SK-N-SH treated with all-trans-retinoic acid at 6 μM for 48 hours (cell line): Measurements from ENCODE around the gene BOC.

Source experiments
- ARNTL ChIP-seq: fragments of 450-650 bp; formaldehyde crosslinking; IDR thresholded peaks from 2 replicates; pipeline ENCODE4 v1.5.0; 2020; ENCODE audit warnings: low read depth, mild to moderate bottlenecking, moderate library complexity, borderline replicate concordance
- ESRRG ChIP-seq: fragments of 250-450 bp; sonication (Bioruptor Pico); IDR thresholded peaks from 2 replicates; pipeline ENCODE4 v1.6.1; 2021; ENCODE audit warnings: mild to moderate bottlenecking
- OSR1 ChIP-seq: fragments of 250-450 bp; sonication (Bioruptor Pico); IDR thresholded peaks from 2 replicates; pipeline ENCODE4 v1.8.0; 2022; ENCODE audit warnings: moderate library complexity, mild to moderate bottlenecking, inconsistent platforms
- PPARA ChIP-seq: fragments of 250-450 bp; sonication (Bioruptor Pico); IDR thresholded peaks from 2 replicates; pipeline ENCODE4 v1.5.0; 2020; ENCODE audit warnings: mild to moderate bottlenecking, borderline replicate concordance
- RARB ChIP-seq: fragments of 250-450 bp; sonication (Bioruptor Pico); IDR thresholded peaks from 2 replicates; pipeline ENCODE4 v1.8.0; 2021; ENCODE audit warnings: mild to moderate bottlenecking, moderate library complexity
- TCF4 ChIP-seq: fragments of 250-450 bp; sonication (Bioruptor Pico); IDR thresholded peaks from 2 replicates; pipeline ENCODE4 v1.8.0; 2021; ENCODE audit warnings: mild to moderate bottlenecking, moderate library complexity, borderline replicate concordance
- TOX ChIP-seq: fragments of 250-450 bp; sonication (Bioruptor Pico); IDR thresholded peaks from 2 replicates; pipeline ENCODE4 v1.8.0; 2021; ENCODE audit warnings: mild to moderate bottlenecking, moderate library complexity, borderline replicate concordance
- ZNF565 ChIP-seq: fragments of 450-650 bp; formaldehyde crosslinking; conservative IDR thresholded peaks from 2 replicates; pipeline ENCODE4 v1.5.0; 2020; ENCODE audit warnings: low read depth, mild to moderate bottlenecking, moderate library complexity
- ZNF70 ChIP-seq: fragments of 450-650 bp; formaldehyde crosslinking; IDR thresholded peaks from 2 replicates; pipeline ENCODE4 v1.5.0; 2020; ENCODE audit warnings: mild to moderate bottlenecking, moderate library complexity
- ZNF8 ChIP-seq: fragments of 450-650 bp; formaldehyde crosslinking; IDR thresholded peaks from 2 replicates; pipeline ENCODE4 v1.5.0; 2020; ENCODE audit warnings: mild to moderate bottlenecking, moderate library complexity
- TF ChIP-seq, protein P1 (sequence below): fragments of 250-450 bp; sonication (Bioruptor Pico); IDR thresholded peaks from 2 replicates; pipeline ENCODE4 v1.8.0; 2020; ENCODE audit warnings: mild to moderate bottlenecking, moderate library complexity, borderline replicate concordance
- TF ChIP-seq, protein P2 (sequence below): fragments of 250-450 bp; sonication (Bioruptor Pico); IDR thresholded peaks from 2 replicates; pipeline ENCODE4 v1.5.0; 2020; ENCODE audit warnings: mild to moderate bottlenecking, moderate library complexity
- TF ChIP-seq, protein P3 (sequence below): fragments of 250-450 bp; sonication (Bioruptor Pico); IDR thresholded peaks from 2 replicates; pipeline ENCODE4 v1.8.0; 2021; ENCODE audit warnings: low read depth, mild to moderate bottlenecking, moderate library complexity, borderline replicate concordance

DNA sequence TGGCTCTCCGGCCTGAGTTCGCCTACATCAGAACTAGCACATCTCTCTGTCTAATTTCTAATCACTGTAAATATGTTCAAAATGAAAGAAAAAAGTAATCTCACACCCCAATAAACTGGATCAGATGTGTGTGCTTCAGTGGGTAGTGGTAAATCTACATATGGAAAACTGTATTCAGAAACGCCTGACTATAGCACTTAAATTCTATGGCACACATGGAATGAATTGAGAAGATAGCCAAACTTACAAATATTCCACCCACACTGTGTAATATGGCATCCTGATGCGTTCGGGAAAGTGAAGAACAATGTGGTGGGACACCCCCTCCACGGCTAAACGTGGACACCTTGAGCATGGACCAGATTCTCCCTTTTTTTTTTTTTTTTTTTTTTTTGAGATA lies 40.6 kb upstream of the BOC start:
- TF ChIP-seq, protein P1, sequence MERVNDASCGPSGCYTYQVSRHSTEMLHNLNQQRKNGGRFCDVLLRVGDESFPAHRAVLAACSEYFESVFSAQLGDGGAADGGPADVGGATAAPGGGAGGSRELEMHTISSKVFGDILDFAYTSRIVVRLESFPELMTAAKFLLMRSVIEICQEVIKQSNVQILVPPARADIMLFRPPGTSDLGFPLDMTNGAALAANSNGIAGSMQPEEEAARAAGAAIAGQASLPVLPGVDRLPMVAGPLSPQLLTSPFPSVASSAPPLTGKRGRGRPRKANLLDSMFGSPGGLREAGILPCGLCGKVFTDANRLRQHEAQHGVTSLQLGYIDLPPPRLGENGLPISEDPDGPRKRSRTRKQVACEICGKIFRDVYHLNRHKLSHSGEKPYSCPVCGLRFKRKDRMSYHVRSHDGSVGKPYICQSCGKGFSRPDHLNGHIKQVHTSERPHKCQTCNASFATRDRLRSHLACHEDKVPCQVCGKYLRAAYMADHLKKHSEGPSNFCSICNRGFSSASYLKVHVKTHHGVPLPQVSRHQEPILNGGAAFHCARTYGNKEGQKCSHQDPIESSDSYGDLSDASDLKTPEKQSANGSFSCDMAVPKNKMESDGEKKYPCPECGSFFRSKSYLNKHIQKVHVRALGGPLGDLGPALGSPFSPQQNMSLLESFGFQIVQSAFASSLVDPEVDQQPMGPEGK (CRISPR knock-in tag), result no peak
- TF ChIP-seq TCF4 (no peak), OSR1 (no peak), ARNTL (no peak), TOX (CRISPR knock-in tag) (no peak), ZNF70 (CRISPR knock-in tag) (no peak), PPARA (CRISPR knock-in tag) (no peak), ESRRG (CRISPR knock-in tag) (no peak), ZNF565 (no peak), RARB (CRISPR knock-in tag) (no peak), ZNF8 (CRISPR knock-in tag) (no peak)
- TF ChIP-seq, protein P2, sequence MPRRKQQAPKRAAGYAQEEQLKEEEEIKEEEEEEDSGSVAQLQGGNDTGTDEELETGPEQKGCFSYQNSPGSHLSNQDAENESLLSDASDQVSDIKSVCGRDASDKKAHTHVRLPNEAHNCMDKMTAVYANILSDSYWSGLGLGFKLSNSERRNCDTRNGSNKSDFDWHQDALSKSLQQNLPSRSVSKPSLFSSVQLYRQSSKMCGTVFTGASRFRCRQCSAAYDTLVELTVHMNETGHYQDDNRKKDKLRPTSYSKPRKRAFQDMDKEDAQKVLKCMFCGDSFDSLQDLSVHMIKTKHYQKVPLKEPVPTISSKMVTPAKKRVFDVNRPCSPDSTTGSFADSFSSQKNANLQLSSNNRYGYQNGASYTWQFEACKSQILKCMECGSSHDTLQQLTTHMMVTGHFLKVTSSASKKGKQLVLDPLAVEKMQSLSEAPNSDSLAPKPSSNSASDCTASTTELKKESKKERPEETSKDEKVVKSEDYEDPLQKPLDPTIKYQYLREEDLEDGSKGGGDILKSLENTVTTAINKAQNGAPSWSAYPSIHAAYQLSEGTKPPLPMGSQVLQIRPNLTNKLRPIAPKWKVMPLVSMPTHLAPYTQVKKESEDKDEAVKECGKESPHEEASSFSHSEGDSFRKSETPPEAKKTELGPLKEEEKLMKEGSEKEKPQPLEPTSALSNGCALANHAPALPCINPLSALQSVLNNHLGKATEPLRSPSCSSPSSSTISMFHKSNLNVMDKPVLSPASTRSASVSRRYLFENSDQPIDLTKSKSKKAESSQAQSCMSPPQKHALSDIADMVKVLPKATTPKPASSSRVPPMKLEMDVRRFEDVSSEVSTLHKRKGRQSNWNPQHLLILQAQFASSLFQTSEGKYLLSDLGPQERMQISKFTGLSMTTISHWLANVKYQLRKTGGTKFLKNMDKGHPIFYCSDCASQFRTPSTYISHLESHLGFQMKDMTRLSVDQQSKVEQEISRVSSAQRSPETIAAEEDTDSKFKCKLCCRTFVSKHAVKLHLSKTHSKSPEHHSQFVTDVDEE (CRISPR knock-in tag), result no peak
- TF ChIP-seq, protein P3, sequence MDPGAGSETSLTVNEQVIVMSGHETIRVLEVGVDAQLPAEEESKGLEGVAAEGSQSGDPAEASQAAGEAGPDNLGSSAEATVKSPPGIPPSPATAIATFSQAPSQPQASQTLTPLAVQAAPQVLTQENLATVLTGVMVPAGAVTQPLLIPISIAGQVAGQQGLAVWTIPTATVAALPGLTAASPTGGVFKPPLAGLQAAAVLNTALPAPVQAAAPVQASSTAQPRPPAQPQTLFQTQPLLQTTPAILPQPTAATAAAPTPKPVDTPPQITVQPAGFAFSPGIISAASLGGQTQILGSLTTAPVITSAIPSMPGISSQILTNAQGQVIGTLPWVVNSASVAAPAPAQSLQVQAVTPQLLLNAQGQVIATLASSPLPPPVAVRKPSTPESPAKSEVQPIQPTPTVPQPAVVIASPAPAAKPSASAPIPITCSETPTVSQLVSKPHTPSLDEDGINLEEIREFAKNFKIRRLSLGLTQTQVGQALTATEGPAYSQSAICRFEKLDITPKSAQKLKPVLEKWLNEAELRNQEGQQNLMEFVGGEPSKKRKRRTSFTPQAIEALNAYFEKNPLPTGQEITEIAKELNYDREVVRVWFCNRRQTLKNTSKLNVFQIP, result no peak
